SIG-M5 treated with dmso at 0.1 percent for 504 hours (cell line): ENCODE results near the gene HECTD4.
"Not testable (repeated sequence)": the region's sequence is repeated elsewhere in the genome, so short reads cannot be mapped to it uniquely, and the experiment has no call there.

Experiments
- DNase-seq: peaks from one replicate; lab custom pipeline; 2025; ENCODE audit not compliant: unreplicated experiment; lab: John Stamatoyannopoulos, UW

Gene HECTD4

GRCh38 chr12:112354399-112354798, 27.8 kb downstream of the HECTD4 start:
- DNase-seq: no peak

GRCh38 chr12:112353393-112353792, 28.8 kb downstream of the HECTD4 start:
- no peak for DNase-seq

GRCh38 chr12:112352921-112353320, 29.3 kb downstream of the HECTD4 start:
- DNase-seq: no peak

- DNase-seq: no peak
Measured at GRCh38 chr12:112350593-112351592, 31.3 kb downstream of the HECTD4 start.

GRCh38 chr12:112349431-112349830, 32.8 kb downstream of the HECTD4 start:
- DNase-seq: no peak

GRCh38 chr12:112348926-112349325, 33.3 kb downstream of the HECTD4 start:
- DNase-seq: not testable (repeated sequence)

- DNase-seq: no peak
Measured at GRCh38 chr12:112347581-112347982, 34.6 kb downstream of the HECTD4 start.

GRCh38 chr12:112346194-112346593, 36.0 kb downstream of the HECTD4 start:
- no peak for DNase-seq

- DNase-seq: no peak
Measured at GRCh38 chr12:112344220-112344619, 38.0 kb downstream of the HECTD4 start.

- no peak for DNase-seq
Measured at GRCh38 chr12:112342587-112342986, 39.6 kb downstream of the HECTD4 start.

- no peak for DNase-seq
Measured at GRCh38 chr12:112341046-112341825, 41.0 kb downstream of the HECTD4 start.

- DNase-seq: no peak
Measured at GRCh38 chr12:112340230-112340629, 42.0 kb downstream of the HECTD4 start.

- DNase-seq: not testable (repeated sequence)
Measured at GRCh38 chr12:112334999-112335398, 47.2 kb downstream of the HECTD4 start.

GRCh38 chr12:112333019-112333418, 49.2 kb downstream of the HECTD4 start:
- no peak for DNase-seq

GRCh38 chr12:112331886-112332285, 50.3 kb downstream of the HECTD4 start:
- peak; percentile 42 for DNase-seq

- no peak for DNase-seq
Measured at GRCh38 chr12:112330706-112331105, 51.5 kb downstream of the HECTD4 start.

GRCh38 chr12:112328456-112329124, 53.6 kb downstream of the HECTD4 start:
- no peak for DNase-seq

GRCh38 chr12:112327209-112327938, 54.9 kb downstream of the HECTD4 start:
- DNase-seq: no peak

- no peak for DNase-seq
Measured at GRCh38 chr12:112325622-112326207, 56.5 kb downstream of the HECTD4 start.

- no peak for DNase-seq
Measured at GRCh38 chr12:112325157-112325556, 57.1 kb downstream of the HECTD4 start.
